ENCODE measurements around the gene C3orf18.
"Not testable (repeated sequence)": the region's sequence is repeated elsewhere in the genome, so short reads cannot be mapped to it uniquely, and the experiment has no call there.

Gene C3orf18

GRCh38 chr3:50515565-50516439, 51.7 kb downstream of the C3orf18 start:
- in situ Hi-C loops (cut with HindIII; ENCODE audit: low pct_ligation_motif_present, low pct_unique_long_range_greater_than_20kb, low sequenced_read_pairs) = no loop called here
- no peak for DNase-seq

DNA sequence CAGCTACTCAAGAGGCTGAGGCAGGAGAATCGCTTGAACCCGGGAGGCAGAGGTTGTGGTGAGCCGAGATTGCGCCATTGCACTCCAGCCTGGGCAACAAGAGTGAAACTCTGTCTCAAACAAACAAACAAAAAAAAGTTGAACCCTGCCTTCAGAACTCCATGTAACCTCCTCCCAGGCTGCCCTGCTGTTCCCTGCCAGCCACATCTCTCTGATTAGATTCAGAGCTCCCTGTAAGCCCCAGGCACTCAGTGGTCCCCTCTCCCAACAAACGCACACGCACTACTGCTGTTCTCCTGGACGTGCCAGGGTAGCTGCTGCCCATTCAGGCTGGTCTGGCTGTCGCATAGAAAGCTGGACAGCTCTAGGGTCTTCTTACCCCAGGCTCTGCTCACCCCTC, 54.6 kb downstream of the C3orf18 start:
- in situ Hi-C loops (cut with HindIII; ENCODE audit: low pct_ligation_motif_present, low pct_unique_long_range_greater_than_20kb, low sequenced_read_pairs); DNase-seq: not testable (repeated sequence)

- no peak for DNase-seq
- in situ Hi-C loops (cut with HindIII; ENCODE audit: low pct_ligation_motif_present, low pct_unique_long_range_greater_than_20kb, low sequenced_read_pairs) = no loop called here
Measured at GRCh38 chr3:50512131-50512530, 55.4 kb downstream of the C3orf18 start.

- in situ Hi-C loops (cut with HindIII; ENCODE audit: low pct_ligation_motif_present, low pct_unique_long_range_greater_than_20kb, low sequenced_read_pairs) = no loop called here
- no peak for DNase-seq
Measured at GRCh38 chr3:50510325-50510724, 57.2 kb downstream of the C3orf18 start.

GRCh38 chr3:50509715-50510114, 57.8 kb downstream of the C3orf18 start:
- in situ Hi-C loops (cut with HindIII; ENCODE audit: low pct_ligation_motif_present, low pct_unique_long_range_greater_than_20kb, low sequenced_read_pairs) = no loop called here
- DNase-seq = no peak

- no peak for DNase-seq
- in situ Hi-C loops (cut with HindIII; ENCODE audit: low pct_ligation_motif_present, low pct_unique_long_range_greater_than_20kb, low sequenced_read_pairs) = no loop called here
Measured at GRCh38 chr3:50508821-50509220, 58.7 kb downstream of the C3orf18 start.

Data from ACHN (cell line).